ENCODE measurements around the gene CHN2.

GRCh38 chr7:29424295-29424983, 229.9 kb downstream of the CHN2 start:
- TF ChIP-seq CTCF (IDR thresholded peaks at IDR 0.05 in 8 of 11, conservative IDR thresholded peaks at IDR 0.05 in 3 of 11) = no peak
- TF ChIP-seq POLR2A (IDR thresholded peaks at IDR 0.05) = no peak

All from spleen (tissue), 7 donors.